ACC112 (cell line): Measurements from ENCODE around the gene ERLIN1.

Source experiments
- H2AFZ ChIP-seq: fragments of 200-600 bp; sonication (generic); one replicate; pipeline ENCODE4 v1.6.0; 2017; ENCODE audit warnings: antibody characterized with exemption, low read length; ENCODE audit not compliant: unreplicated experiment
- H3K27ac ChIP-seq: fragments of 200-600 bp; sonication (generic); 2 replicates; pipeline ENCODE4 v1.5.1; 2014; ENCODE audit warnings: low read depth, mild to moderate bottlenecking, antibody characterized with exemption, low read length, moderate library complexity
- H3K27me3 ChIP-seq: fragments of 200-600 bp; sonication (generic); 2 replicates; pipeline ENCODE4 v1.6.1; 2014; ENCODE audit warnings: mild to moderate bottlenecking, antibody characterized with exemption, low read length, moderate library complexity, mixed read lengths; ENCODE audit not compliant: insufficient read depth
- H3K36me3 ChIP-seq: fragments of 200-600 bp; sonication (generic); 2 replicates; pipeline ENCODE4 v1.6.1; 2016; ENCODE audit warnings: mild to moderate bottlenecking, antibody characterized with exemption, low read length, moderate library complexity, mixed read lengths; ENCODE audit not compliant: insufficient read depth
- H3K4me1 ChIP-seq: fragments of 200-600 bp; sonication (generic); one replicate; pipeline ENCODE4 v1.6.1; 2016; ENCODE audit warnings: low read length, mixed read lengths; ENCODE audit not compliant: insufficient read depth, unreplicated experiment, control insufficient read depth
- H3K4me3 ChIP-seq: fragments of 200-600 bp; sonication (generic); 2 replicates; pipeline ENCODE4 v1.5.1; 2014; ENCODE audit warnings: mild to moderate bottlenecking, low read depth, low read length
- H3K79me2 ChIP-seq: fragments of 200-600 bp; sonication (generic); one replicate; pipeline ENCODE4 v1.6.0; 2016; ENCODE audit warnings: low read length; ENCODE audit not compliant: control insufficient read depth, unreplicated experiment, insufficient read depth

The ERLIN1 gene

DNA sequence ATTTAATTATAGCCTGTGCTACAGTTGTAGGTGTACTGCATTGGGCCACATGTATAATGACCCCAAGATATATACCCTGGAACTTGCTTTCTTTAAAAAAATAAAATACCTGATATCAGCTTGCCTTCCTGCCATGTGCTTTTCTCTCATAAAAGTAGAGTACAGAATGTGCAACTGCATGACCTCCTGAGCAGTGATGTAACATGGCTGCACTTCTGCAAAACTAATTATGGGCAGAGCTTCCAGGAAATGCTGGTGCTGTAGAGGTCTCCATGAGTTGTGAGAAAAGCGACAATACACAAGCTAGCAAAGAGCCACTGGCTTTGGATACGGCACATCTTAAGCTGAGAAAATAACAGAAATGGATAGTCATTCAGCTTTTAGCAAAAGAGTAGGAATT is 6.5 kb upstream of the ERLIN1 start:
- H3K27me3 ChIP-seq: no peaks in the 10 kb centered on the region
- H3K36me3 ChIP-seq: peaks cover 20% of the 10 kb centered on the region
- no peak overlapping the region for H3K27ac ChIP-seq
- peaks cover 15% of the 10 kb centered on the region for H3K79me2 ChIP-seq
- H2AFZ ChIP-seq: no peak overlapping the region
- H3K4me3 ChIP-seq: no peak overlapping the region
- peaks cover 9% of the 10 kb centered on the region for H3K4me1 ChIP-seq

DNA sequence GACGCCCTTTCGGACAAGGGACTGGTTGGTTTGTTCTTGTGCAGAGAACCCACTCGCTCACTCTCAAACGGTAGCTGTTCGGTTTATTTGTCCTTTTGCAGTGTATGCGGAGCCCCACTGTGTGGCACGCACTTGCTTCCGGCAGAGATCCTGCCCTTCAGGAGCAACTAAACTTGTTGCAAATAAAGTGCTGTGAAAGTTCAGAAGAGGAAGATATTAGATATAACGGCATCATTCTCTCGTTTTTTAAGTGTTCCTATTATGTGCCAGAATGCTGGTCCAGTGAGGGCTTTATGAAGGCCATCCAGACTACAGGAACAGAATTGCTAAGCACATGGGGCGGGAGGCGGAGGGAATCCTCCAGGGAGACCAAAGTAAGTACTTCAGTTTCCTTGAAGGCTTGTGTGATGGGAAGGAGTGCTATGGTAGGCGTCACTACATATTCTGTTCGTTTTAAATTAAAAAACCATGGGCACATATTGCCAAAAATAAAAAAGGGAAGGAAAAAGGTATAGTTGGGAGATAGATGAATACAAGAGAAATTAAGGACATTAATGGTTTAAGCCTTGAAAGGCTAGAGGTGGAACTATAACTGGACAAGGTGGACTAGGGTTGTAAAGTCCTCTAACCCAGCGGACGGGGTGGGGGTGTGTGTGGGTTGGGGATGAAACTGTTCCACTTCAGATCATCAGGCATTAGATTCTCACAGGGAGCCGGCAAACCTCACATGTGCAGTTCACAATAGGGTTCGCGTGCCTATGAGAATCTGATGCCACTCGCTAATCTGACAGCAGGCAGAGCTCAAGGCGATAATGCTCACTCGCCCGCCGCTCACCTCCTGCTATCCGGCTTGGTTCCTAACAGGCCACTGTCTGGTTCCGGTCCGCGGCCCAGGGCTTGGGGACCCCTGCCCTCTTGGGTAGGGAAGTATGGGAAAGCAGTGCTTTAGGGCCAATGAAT is 704 bp upstream of the ERLIN1 start:
- peaks cover 58% of the 10 kb centered on the region for H3K79me2 ChIP-seq
- peaks cover 29% of the 10 kb centered on the region for H3K4me1 ChIP-seq
- peaks cover 14% of the 10 kb centered on the region for H3K36me3 ChIP-seq
- H3K27ac ChIP-seq: peak overlapping the region; percentile 59
- H3K4me3 ChIP-seq: peak overlapping the region; percentile 92
- peak overlapping the region; percentile 71 for H2AFZ ChIP-seq
- no peaks in the 10 kb centered on the region for H3K27me3 ChIP-seq

DNA sequence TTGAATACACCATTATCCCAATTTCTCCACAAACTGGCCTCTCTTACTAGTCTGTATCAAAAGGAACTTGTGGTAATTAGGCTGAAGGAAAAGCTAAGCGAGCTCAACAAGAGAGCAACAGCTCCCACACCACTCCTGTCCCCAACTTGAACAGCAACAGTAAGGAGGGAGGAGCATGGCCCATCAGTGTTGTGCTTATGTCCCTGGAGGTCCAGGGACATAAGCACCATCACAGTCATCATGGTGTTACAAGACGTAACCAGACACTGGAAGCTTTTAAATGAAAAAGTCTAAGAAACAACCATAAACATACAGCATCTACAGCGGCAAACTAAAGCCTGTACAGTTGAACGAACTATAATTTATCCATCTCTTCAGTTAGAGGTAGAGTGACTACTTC is 989 bp downstream of the ERLIN1 start:
- no peaks in the 10 kb centered on the region for H3K27me3 ChIP-seq

DNA sequence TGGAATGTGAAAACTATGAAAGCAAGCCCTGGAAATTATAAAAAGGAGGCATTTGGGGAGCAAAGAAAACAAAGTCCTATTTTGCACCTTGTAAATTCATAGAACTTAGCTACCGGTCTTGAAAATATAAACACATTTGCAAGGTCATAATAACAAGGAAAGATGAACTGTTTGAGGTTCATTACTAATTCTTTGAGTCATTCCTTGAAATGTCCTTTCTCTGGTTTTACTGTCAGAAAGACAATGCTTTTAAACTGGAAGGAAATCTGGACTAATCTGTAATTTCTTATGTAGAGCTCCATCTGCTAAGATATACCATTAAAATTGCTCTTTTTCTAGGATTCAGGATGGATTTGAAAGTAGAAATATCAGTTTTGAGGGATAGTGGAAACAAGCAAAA is 1.4 kb downstream of the ERLIN1 start:
- Histone ChIP-seq H2AFZ (no peak overlapping the region), H3K36me3 (peaks cover 7% of the 10 kb centered on the region), H3K4me1 (peaks cover 29% of the 10 kb centered on the region), H3K79me2 (peaks cover 57% of the 10 kb centered on the region), H3K4me3 (peak overlapping the region; percentile 92), H3K27ac (peak overlapping the region; percentile 59), H3K27me3 (no peaks in the 10 kb centered on the region)

More for the DNA sequence above, 989 bp downstream of the ERLIN1 start:
- H2AFZ ChIP-seq: peak overlapping the region; percentile 97
- peak overlapping the region; percentile 92 for H3K4me3 ChIP-seq
- H3K27ac ChIP-seq: peak overlapping the region; percentile 59
- peaks cover 29% of the 10 kb centered on the region for H3K4me1 ChIP-seq
- H3K36me3 ChIP-seq: peaks cover 8% of the 10 kb centered on the region
- peaks cover 58% of the 10 kb centered on the region for H3K79me2 ChIP-seq

DNA sequence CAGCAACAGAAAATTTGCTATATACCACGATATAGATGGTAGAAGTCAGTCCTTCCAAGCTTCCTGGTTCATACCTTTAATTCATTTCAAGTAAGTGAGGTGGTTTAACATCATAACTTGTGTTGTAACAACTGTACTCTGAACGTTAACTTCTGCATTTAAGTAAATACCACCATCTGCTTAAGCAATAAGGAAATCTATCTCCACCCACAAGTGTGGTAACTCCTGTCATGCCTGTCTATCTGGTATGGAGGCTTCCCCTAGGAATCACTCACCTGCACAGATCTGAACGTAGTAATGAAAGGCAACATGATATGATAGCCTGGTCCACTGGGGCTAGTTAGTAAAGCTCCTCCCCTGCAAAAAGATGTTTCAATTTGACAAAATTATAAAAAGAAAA is 2.3 kb downstream of the ERLIN1 start:
- Histone ChIP-seq H3K27me3 (no peaks in the 10 kb centered on the region), H3K79me2 (peaks cover 51% of the 10 kb centered on the region), H3K36me3 (peaks cover 8% of the 10 kb centered on the region), H3K4me1 (peaks cover 32% of the 10 kb centered on the region), H3K4me3 (peak overlapping the region; percentile 92), H2AFZ (no peak overlapping the region), H3K27ac (peak overlapping the region; percentile 10; the same call in 1 of the 2 replicates)

DNA sequence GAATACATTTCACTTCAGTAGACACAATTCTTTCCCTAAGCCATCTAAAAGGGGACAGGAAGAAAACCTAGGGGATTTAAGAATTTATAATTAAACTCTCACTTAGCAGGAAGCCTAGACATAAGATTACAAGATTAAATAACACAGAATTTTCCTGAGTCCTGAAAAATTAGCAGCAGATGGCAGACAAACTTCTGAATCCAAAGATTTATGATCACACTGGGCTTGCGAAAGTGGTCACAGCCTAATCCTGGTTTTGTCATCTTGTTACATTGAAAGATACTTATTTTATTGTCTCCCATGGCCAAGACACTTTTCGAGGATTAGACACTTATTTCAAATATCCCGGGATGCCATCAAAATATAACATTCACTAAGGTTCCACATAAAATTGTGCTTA is 2.9 kb downstream of the ERLIN1 start:
- H2AFZ ChIP-seq: no peak overlapping the region
- no peaks in the 10 kb centered on the region for H3K27me3 ChIP-seq
- peaks cover 30% of the 10 kb centered on the region for H3K4me1 ChIP-seq
- peaks cover 48% of the 10 kb centered on the region for H3K79me2 ChIP-seq
- no peak overlapping the region for H3K4me3 ChIP-seq
- H3K36me3 ChIP-seq: peaks cover 11% of the 10 kb centered on the region
- peak overlapping the region; percentile 10; the same call in 1 of the 2 replicates for H3K27ac ChIP-seq

DNA sequence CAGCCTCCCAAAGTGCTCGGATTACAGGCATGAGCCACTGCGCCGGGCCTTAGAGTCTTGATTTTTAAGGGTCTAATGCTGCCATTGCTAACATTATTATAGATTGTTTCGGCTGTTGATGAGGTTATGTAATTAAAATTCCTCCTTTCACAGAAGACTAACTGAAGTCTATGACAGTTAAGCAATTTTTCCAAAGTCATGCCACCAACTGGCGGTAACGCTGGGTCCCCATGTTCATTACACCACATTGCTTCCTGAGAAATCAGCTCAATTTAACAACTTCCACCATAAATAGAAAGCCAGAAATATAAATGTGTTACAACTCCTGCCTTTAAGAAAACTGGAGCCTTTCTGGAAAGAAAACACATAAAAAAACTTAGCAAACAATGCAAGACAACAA is 3.5 kb downstream of the ERLIN1 start:
- Histone ChIP-seq H3K27me3 (no peaks in the 10 kb centered on the region), H3K27ac (no peak overlapping the region), H3K79me2 (peaks cover 42% of the 10 kb centered on the region), H2AFZ (no peak overlapping the region), H3K36me3 (peaks cover 14% of the 10 kb centered on the region), H3K4me3 (no peak overlapping the region), H3K4me1 (peaks cover 24% of the 10 kb centered on the region)

DNA sequence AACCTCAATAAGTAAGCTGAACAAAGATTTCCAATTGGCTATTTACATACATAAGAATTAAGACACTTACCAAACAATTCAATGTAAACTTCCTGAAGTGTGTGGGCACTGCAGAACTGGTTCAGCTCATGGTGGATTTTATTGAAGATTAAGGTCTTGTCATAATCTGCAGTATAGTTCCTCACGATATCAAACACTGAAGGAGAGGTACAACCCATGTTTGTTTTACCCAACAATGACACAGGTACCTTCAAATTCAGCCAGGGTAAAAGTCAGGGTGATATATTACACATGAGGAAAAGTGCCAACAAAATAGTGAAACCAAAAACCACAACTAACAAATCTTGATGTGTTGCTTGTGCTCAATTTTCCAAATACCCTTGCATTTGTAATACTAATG is 10.0 kb downstream of the ERLIN1 start:
- H3K4me1 ChIP-seq: peaks cover 5% of the 10 kb centered on the region
- H3K36me3 ChIP-seq: peaks cover 61% of the 10 kb centered on the region
- no peak overlapping the region for H2AFZ ChIP-seq
- no peak overlapping the region for H3K4me3 ChIP-seq
- H3K79me2 ChIP-seq: no peaks in the 10 kb centered on the region
- H3K27ac ChIP-seq: no peak overlapping the region
- H3K27me3 ChIP-seq: no peaks in the 10 kb centered on the region

DNA sequence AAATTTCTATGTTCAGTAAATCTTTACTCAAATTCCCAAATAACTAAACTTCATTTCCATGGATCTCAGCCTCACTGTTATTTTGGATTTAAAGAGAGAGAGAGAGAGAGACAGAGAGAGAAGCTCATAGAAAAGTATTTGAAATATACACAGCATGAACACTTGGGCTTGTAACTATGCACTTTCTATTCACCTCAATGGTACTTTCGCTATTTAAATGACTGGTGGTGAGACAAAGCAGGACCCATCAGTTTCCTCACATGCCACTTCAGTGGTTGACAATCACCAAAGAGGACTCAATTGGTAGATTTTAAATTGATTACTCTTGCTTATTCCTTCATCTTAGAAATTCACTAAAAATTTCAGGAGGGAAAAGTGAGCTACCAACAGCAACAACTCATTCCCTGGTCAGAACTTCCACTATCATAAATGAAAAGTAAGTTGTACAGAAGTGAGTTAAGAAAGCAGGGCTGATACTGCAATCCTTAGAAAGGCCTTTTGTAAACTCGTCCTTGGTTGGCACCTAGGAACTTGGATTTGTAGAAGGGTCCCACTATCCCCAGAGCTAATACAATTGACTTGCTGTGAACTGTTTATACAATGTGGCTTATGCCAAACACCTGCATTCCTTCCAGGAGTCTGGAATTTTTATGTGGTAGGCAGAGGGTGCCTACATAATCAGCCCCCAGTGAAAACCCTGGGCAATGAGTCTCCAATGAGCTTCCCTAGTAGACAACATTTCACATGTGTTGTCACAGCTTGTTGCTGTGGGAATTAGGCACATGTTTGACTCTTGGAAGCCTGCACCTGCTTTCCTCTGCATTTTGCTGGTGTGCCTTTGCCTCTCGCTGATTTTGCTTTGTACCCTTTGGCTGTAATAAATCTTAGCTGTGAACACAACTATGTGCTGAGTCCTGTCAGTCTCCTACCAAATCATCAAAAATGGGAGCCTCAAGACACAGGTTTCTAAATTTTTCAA is 10.8 kb downstream of the ERLIN1 start:
- Histone ChIP-seq H3K4me1 (peaks cover 5% of the 10 kb centered on the region), H3K79me2 (no peaks in the 10 kb centered on the region), H2AFZ (no peak overlapping the region), H3K4me3 (no peak overlapping the region), H3K27ac (no peak overlapping the region), H3K27me3 (no peaks in the 10 kb centered on the region), H3K36me3 (peaks cover 61% of the 10 kb centered on the region)

DNA sequence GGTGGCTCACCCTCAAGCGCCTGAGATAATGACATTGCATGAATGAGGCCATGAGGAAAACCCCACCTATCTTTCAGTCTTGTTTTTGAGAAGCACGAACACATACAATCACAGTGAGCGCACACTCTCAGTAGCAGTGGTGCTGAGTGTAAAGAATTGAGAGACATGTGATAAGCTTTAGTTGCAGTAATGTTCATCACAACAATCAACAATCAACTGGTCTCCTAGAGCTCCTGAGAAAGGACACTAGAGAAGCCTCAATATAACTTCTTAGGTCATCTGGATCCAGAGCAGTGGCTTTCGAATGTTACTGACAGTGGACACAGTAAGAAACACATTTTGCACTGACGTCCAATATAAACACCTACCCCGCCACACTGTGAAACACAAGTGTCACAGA is 12.8 kb downstream of the ERLIN1 start:
- Histone ChIP-seq H3K4me3 (no peak overlapping the region), H3K27me3 (no peaks in the 10 kb centered on the region), H3K79me2 (no peaks in the 10 kb centered on the region), H2AFZ (no peak overlapping the region), H3K36me3 (peaks cover 54% of the 10 kb centered on the region), H3K27ac (no peak overlapping the region), H3K4me1 (peaks cover 3% of the 10 kb centered on the region)
